Hippocampal formation (tissue), 2 donors: ENCODE results near the gene ENAH.
A peak's percentile ranks its signal among the peaks of the same experiment; 100 is the strongest.
"Not testable (repeated sequence)": the region's sequence is repeated elsewhere in the genome, so short reads cannot be mapped to it uniquely, and the experiment has no call there.

Source experiments
- DNase-seq, 2 donors: peaks; one replicate each; lab custom pipeline; 2025; lab: John Stamatoyannopoulos, UW

The ENAH gene

DNA sequence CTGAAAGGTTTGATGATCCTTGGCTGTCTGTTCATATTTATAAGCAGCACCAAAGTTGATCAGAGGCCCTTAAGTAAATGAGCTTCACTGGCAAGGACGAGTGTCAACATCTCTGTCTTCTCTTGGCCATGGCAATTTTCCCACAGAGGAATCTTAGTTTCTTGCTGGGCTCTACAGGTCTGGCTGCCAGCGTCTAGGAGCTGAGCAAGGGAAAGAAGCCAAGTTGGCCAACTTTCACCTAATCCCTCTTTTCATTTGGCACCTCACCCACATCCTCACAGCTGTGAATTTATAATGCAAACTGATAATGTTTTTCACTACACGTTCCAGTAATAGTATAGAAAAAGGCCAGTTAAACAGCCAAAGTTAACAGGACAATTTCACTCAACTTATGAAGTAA is 126.0 kb downstream of the ENAH start:
- DNase-seq: no peak

DNA sequence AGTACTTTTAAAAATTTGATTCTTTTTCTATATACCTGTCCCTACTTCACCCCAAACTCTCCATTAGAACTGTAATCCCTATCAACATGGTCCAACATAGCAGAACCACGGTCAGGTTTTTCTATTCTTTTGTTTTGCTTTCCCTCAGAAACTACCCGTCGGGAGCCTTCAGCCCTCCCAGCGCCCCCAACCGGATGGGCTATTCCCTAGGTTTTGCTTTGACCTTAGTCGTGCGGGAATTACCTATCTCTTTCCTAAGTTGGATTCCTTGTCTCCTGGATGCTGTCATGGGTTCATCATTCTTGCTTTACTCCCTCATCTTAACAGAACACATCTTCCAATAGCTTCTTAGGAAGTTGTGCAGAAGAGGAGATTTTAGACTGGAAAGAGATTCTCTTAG is 127.5 kb downstream of the ENAH start:
- no peak for DNase-seq

DNA sequence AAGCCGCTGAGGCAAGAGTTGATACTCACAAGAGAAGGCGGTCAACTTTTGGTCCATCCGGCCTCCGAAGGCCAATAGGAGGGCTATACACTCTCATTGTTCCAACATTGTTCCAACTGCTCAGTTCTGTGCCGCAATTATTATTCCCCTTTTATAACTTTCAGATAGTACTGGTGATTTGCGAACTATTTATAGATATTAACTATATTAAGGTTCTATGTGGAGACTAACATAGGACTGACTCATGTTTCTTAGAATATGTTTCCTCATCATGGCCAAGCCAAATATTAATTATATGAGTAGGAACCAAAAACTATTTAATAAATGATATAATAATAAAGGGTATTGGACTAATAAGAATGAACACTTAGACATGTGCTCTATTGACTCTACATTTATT is 128.4 kb downstream of the ENAH start:
- no peak for DNase-seq

DNA sequence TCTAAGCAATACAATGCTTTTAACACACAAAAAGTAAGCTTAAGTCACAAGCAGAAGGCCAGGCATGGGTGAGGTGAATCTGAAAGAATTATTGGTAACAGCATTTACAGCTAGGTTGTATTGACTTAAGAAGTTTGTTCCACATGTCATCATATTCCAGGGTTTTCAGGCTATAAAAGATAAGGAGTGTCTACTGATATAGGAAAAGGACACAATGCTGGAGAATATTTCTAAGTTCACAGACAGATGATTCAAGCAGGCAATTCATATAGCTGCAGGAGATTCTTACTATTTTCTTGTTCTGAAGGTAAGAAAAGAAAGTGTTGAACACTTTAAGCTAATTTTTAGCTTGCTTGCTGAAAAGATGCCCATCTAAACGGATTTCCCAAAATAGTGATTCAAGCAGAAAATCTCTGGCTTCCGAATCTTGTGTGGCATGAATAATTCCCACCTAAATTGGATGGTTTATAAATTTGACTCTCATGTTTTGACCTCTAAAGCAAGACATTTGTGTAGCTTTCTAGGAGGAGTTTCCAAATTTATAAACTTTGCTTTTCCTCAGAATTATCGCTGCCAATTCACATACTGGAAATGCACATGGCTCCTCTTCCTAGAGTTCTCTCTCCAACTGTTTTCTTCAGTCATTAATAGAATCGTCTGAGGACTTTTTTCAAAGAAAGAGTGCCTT is 129.5 kb downstream of the ENAH start:
- DNase-seq: no peak

DNA sequence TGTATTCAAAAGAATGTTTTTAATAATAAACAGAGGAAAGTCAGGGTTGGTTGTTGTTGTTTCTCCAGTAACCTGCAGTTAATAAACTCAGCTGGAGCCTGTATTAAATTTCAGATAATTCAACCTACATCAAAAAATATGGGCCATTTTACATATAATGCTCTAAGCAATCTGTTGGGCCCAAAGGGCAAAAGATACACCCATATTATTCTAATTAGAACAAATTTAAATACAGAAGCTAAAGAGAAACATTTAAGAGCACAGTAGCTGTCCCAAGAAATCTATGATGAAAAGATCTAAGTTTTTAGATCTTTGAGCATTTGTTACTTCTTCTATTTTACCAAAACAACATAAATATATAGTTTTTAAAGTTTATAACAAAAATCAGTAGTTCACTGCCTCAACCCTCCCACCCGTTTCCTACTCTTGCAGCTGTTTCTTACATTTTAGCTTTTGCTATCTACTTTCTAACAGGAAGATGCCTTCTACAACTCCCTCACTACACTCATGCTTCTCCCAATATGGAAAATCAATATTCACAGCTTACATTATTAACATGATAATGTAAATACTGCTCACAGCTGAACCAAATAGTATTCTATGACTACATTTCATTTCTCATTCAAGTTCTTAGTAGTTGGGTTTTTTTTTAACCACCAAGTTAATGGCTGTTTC is 130.2 kb downstream of the ENAH start:
- DNase-seq: no peak

DNA sequence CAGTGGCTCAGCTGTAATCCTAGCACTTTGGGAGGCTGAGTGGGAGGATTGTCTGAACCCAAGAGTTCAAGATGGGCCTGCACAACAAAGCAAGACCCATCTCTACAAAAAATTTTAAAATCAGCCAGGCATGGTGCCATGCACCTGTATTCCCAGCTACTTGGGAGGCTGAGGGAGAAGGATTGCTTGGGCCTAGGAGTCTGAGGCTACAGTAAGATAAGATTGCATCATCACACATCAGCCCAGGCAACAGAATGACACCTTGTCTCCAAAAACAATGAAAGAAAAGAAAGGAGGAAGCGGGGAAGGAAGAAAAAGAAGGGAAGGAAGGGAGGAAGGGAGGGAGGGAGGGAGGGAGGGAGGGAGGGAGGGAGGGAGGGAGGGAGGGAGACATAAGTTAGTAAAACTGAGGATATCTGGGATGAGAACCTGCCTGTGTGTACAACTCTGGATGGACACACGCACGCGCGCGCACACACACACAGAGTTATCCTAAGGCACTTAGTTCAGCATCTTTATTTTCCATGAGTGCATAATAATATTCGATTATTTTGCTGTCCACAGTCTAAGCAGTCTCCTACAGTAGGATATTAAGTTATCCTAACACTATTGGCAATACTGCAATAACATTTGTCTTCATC is 132.2 kb downstream of the ENAH start:
- no peak for DNase-seq

DNA sequence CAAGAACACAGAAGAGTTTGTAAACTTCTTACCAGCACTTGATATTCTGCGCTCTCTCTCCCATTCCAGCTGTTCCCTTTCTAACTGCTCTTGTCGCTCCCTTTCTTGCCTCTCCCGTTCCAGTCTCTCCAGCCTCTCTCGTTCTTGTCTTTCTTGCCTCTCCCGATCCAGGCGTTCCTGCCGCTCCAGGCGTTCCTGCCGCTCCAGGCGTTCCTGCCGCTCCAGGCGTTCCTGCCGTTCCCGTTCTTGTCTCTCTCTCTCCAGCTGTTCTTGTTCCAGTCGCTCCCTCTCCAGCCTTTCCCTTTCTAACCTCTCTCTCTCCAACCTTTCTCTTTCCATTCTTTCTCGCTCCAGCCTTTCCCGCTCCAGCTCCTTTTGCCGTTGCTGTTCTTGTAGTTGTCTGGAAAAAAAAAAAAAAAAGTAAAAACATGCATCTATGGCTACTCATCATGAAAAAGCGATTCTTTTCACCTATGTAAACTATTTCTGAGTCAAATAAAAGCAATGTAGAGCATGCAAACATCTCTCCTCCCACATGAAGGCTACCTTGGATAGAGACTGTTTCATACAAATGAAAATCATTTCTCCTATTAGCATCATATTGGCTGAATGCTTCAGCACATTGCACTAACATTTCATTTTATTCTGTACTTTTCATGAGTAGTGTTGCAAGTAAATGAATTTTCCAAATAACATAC is 133.6 kb downstream of the ENAH start:
- DNase-seq: peak in 1 of 2 donors; percentile 7

DNA sequence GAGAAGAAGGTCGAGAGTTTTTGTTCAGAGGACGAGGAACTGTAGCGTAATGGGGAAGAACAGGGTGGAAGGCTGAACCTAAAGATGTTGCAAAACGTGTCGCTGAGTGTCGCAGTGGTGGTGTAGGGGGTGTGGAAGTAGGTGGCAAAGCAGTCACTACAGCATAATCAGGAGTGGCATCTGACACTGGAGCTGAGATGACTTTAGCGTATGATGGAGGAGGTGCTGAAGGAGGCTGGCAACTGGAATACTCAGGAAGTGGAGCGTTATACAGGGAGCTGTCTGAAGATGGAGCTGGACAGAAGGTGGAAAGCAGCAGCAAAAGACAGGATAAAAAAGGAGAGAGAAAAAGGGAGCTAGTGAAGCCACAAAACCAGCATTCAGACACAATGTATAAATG is 135.2 kb downstream of the ENAH start:
- peak; percentile 31 to 44 for DNase-seq

DNA sequence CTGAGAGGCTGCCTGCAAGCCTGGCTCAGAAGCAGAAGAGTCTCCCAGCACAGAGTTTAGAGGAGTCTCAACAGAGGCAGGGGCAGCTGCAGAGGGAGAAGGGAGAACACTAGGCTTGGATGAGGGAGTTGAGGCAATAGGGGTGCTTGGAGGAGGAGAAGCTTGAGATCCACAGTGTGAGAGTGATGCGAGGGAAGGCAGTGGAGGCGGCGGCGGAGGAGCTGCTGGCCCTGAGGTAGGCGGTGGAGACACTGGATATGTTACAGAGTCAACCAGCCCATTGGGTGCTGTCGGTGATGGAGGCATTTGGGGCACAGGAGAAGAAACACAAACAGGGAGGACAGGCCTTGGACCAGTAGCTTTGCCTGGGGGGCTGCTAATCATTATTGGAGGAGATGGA is 135.7 kb downstream of the ENAH start:
- peak in 1 of 2 donors; percentile 45 for DNase-seq

DNA sequence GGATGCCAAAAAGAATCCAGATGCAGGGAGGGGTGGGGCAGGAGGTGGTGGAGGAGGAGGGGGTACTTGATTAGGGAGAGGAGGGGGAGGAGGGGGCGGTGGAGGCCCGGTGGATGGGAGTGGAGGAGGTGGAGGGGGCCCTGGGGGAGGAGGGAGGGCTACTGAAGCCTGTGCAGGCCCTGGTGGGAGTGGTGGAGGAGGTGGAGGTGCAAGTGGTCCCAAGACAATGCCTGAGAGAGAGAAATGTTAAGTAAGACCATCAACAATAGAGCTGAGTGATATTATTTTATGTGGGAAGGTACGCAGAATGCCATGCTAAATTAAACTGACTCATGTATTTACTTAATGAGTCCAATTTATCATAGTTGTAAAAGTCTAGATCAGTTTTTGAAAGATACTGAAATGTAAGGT is 138.2 kb downstream of the ENAH start:
- DNase-seq: peak in 1 of 2 donors; percentile 6

DNA sequence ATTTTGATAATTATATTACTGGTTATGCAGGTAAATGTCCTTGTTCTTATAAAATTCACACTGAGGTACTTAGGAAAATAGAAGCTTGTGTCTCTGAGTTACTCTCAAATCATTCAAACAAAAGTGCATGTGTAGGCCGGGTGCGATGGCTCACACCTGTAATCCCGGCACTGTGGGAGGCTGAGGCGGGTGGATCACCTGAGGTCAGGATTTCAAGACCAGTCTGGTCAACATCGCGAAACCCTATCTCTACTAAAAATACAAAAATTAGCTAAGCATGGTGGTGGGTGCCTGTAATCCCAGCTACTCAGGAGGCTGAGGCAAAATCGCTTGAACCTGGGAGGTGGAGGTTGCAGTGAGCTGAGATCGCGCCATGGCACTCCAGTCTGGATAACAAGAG is 139.3 kb downstream of the ENAH start:
- not testable (repeated sequence) for DNase-seq

DNA sequence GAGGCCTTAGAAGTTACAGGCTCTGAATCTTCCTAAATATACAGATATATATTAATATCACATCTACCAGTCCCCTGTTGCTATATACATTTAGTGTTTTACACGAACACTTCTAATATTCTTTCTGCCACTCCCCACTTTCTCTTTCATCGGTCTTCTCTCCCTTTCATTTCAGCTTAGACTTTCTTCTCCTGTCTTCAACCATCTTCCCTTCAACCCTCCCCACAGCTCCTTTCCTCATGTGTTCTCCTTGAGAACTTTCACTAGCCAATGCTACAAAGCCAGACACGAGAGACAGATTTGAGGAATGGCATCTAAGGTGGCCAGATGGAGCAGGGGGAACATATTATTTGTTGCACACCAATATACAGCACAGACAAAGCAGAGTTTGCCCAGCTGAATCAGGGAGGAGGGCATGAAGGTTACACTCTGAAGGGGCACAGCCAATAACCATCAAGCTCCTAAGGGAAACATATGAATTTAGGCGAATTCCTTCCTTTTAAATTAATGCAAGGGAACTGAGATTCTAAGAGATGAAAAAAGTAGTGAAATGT is 141.0 kb downstream of the ENAH start:
- no peak for DNase-seq

DNA sequence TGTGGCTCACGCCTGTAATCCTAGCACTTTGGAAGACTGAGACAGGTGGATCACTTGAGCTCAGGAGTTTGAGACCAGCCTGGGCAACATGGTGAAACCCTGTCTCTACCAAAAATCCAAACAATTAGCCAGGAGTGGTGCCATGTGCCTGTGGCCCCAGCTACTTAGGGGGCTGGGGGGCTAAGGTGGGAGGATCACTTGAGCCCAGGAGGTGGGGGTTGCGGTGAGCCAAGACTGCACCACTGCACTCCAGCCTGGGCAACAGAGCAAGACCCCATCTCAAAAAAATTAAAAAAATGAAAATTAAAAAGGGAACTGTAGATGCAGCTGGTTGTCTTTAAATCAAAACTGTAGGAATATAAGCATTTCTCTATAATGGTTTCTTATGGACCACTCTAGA is 142.2 kb downstream of the ENAH start:
- not testable (repeated sequence) for DNase-seq

DNA sequence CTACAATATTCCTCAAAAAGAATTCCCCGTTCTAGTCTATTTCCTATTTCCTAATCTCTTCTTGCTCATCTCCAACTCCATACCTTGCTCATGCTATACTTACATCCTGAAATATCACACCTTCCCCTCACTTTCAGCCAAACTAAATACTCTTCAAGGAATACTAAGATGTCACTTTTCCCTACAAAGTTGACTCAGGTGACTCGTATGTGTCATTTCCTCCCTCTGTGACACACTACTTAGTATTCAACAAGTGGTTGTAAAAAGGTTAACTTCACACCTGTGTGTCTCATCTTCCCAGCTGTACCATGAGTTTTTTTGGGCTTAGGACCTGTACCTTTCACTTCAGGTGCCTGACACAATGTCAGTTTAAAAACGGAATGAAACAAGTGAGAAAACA is 143.2 kb downstream of the ENAH start:
- DNase-seq: no peak

DNA sequence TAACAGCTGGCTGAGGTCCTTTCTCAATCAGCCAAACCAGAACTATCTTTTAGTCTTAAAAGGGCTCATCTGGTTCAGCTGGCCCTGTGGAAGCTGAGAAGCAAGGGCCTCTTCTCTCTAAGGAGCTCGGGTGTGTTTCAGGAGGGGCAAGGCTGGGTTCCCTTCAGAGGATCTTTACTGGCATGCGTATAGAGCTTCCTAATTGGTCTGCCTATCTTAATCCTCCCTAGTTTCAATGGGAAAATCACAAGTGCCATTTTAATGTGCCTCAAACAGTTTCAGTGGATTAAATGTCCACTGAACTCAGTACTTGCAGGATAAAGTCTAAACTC is 143.6 kb downstream of the ENAH start:
- DNase-seq: no peak

DNA sequence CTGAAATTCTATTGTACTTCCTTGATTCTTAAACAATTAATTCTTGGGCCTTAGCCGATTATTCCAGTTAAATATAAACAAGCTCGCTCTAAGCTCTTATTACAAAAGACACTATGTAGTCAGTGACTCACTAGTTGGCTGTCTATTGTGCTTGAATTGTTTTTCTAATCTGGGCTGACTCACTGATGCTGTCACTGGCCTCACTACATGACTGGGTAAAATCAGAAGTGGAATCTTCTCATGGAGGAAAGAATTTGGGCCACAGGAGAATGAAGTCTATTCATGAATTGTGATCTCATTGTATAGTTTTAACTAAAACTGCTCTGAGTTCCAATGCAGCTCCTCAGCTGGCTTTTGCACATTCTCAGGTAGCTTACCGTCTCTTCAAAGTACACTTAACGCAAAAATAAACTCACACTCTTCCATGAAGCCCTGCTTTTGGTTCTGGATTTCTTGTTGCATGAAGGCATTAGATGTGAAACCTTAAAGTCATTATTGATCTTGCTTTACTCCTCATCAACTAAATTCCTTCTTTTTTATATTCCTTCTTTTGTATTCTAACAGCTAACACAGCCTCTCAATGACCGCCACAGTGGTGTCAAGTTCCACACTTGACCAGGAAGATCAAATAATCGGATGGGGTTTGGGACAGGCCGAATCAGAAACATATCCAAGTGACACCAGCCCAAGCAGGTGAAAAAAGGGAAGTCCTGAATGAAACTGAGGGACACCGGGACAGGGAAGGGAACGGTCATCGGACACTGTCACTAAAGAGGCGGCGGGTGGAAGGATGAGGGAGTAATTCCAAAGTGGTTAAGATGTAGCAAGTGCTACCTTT is 144.2 kb downstream of the ENAH start:
- DNase-seq: peak; percentile 11 to 93

DNA sequence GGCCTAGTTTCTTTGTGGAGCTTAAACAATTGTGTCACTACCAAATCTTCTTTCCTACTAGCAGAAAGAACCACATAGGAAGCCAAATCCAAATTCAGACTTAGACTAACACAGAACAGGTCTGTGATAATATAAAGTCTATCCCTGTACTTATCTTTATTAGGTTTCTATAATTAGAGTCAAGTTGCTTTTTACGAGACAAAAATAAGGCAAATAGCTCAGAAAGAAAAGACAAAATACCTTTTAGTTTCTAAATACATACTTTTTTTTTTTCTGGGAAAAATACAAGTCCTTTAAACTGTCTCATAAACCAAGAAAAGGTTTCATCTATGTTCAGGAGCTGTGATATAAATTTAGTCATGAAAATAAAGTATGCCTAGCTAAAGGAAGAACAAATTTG is 146.2 kb downstream of the ENAH start:
- no peak for DNase-seq

DNA sequence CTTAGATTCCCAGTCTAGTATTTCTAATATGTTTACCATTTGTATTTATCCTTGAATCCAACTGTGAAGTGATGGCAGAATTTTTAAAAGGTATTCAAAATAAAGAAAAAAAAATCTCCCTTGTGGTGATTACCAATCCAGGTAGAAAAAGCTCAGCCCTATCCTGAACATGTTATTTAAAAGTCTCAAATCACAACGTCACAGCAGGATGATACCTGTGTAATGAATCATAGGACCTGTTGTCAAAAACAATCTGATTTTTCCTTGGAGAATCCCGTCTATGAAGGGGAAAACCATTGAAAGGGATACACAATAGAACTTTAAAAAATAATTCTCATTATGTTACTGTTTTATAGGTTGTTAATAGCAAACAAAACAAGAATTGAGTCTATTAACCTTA is 148.1 kb downstream of the ENAH start:
- DNase-seq: no peak

DNA sequence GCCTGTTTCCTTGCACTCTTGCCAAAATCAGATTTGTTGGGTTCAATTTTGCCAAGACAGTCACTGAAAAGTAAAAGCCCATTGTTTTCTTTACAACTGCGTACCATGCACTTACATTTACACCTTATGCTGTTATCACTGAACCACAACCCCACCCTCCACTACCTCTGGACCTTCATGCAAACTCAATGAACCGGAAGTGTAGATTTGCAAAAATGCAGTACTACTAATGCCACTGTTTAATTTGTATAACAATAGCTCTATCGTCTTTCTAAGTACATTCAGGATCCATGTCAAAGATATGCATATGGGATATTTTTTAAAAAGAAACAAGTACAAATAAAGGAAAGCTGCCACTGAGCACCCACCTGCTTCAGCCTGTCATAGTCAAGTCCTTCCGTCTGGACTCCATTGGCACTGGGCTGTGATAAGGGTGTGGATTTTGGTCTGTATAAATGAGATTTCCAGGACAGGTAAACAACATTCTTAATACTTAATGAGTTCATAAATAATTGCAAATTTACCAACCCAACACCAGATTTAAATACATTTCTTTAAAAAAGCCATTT is 152.2 kb downstream of the ENAH start:
- no peak for DNase-seq

DNA sequence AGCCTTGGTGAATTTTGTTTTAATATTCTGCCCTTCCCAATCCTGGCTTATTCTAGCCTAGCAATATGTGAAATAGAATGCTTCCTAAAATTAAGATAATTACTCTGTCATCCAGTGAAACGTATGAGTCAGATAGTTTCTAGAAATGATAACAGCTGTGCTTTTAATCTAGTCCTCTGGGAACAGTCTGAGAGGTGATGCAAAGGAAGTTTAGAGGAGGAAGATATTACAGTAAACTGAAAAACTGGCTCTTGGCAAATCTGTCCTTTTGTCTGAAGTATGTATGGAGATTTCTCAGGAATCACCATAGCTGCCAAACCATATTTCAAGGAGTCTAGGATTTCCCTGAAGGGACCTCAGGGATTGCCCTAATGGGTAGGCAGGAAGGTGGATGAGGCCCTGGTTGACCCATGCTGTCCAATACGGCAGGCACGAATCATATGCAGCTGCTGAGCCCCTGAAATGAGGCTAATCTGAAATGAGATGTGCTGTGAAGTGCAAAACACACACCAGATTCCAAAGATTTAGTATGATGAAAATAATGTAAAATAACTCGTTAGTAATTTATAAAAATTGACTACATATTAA is 154.3 kb downstream of the ENAH start:
- DNase-seq: no peak

DNA sequence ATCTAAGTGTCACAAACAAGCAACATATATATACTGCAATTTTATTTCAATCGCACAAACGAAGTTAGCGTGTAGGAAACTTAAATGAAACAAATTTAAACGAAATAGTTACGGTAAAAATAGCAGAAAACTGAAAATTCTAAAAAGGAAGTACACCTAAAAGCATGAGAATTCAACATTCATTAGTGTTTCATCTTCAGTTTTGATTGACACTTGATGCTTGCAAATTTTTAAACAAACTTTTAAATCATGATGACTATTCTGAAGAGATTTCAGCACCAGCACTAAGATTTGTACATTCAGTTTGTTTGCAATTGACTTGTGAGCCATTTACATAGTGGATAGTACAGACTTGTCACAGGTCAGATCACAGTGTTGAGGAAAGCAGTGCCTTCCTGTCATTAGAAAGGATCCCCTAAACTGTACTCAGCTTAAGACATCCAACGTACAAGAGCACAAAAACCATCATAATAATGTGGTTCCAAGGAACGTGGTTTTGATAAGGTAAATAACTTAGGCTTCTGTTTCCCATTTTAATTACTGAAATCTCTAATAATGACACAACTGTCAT is 158.0 kb downstream of the ENAH start:
- DNase-seq: no peak
